Panc1 (cell line): ENCODE results near the gene WDR48. TPM values are rescaled to one million over a fixed set of nuclear protein-coding genes. Genes with fewer than 3 reads are reported as not detected.

Source experiments
- ATAC-seq: fragments of 200-7000 bp; cut with Tn5 transposase; 2 replicates; pipeline ENCODE4 v1.9.1; 2020; ENCODE audit warnings: mild to moderate bottlenecking, moderate library complexity
- BruUV-seq: library from RNA; stranded (reverse); fragments of 400-500 nt; replicated peaks from 2 replicates; lab custom pipeline; 2021; lab: Mats Ljungman, UMichigan
- CTCF ChIA-PET: fragments of 300-600 bp; sonication (Branson Sonifier 250); formaldehyde crosslinking; loops from one replicate; lab custom pipeline; 2022; ENCODE audit warnings: antibody characterized with exemption; lab: Charles Lee
- POLR2A ChIA-PET: fragments of 300-600 bp; sonication (Branson Sonifier 250); formaldehyde crosslinking; loops from one replicate; lab custom pipeline; 2022; ENCODE audit warnings: antibody characterized with exemption; lab: Charles Lee
- DNase-seq: peaks from one replicate; pipeline ENCODE4 v3.0.0-alpha.2; 2010; ENCODE audit warnings: low read depth, low spot score
- H3K27ac ChIP-seq: 2 replicates; pipeline ENCODE4 v1.5.1; 2011; ENCODE audit warnings: mild to moderate bottlenecking, low read length, inconsistent platforms
- H3K27me3 ChIP-seq: fragments of 200-500 bp; sonication (Bioruptor generic); 2 replicates; pipeline ENCODE4 v1.6.0; 2014; ENCODE audit warnings: low read length, inconsistent platforms; ENCODE audit not compliant: control insufficient read depth, insufficient read depth
- H3K36me3 ChIP-seq: fragments of 200-500 bp; sonication (Bioruptor generic); 2 replicates; pipeline ENCODE4 v1.5.1; 2014; ENCODE audit warnings: inconsistent platforms, mild to moderate bottlenecking, low read length, moderate library complexity; ENCODE audit not compliant: control insufficient read depth, insufficient read depth
- H3K4me1 ChIP-seq: 2 replicates; pipeline ENCODE4 v1.5.1; 2011; ENCODE audit warnings: inconsistent platforms, mild to moderate bottlenecking, low read length, moderate library complexity; ENCODE audit not compliant: control insufficient read depth, insufficient read depth
- H3K4me3 ChIP-seq, 2 experiments: 2 replicates each; pipeline ENCODE4 v1.5.1; 2011 to 2012; ENCODE audit warnings: low read depth in 2 of 2, low read length in 2 of 2, mild to moderate bottlenecking in 2 of 2, inconsistent platforms in 1 of 2, moderate library complexity in 1 of 2
- H3K9me3 ChIP-seq: fragments of 200-500 bp; sonication (Bioruptor generic); 2 replicates; pipeline ENCODE4 v1.5.1; 2014; ENCODE audit warnings: low read depth, mild to moderate bottlenecking, inconsistent platforms, low read length, moderate library complexity; ENCODE audit not compliant: control insufficient read depth, insufficient read depth
- POLR2AphosphoS5 ChIP-seq: IDR thresholded peaks from 2 replicates; pipeline ENCODE4 v1.6.1; 2012; ENCODE audit warnings: mild to moderate bottlenecking, low read depth, low read length, moderate library complexity
- SIN3A ChIP-seq: IDR thresholded peaks from 2 replicates; pipeline ENCODE4 v1.6.1; 2012; ENCODE audit warnings: low read depth, mild to moderate bottlenecking, low read length, moderate library complexity, borderline replicate concordance; ENCODE audit not compliant: insufficient read depth
- TCF7L2 ChIP-seq: IDR thresholded peaks from 2 replicates; pipeline ENCODE4 v1.6.1; 2011; ENCODE audit warnings: mild to moderate bottlenecking, low read depth, low read length, inconsistent platforms
- in situ Hi-C: cut with HindIII; loops from 2 replicates; pipeline ENCODE4 v1.10.0; 2016; ENCODE audit warnings: low sequenced_read_pairs, low pct_unique_long_range_greater_than_20kb
- intact Hi-C: fragments of 100-400 bp; cut with micrococcal nuclease; formaldehyde crosslinking; loops from one replicate; pipeline ENCODE4 v1.10.0; 2022; ENCODE audit not compliant: unreplicated experiment
- total RNA-seq: library from RNA; stranded (reverse); gene quantifications from one replicate; pipeline ENCODE4 v1.2.1, GENCODE V29; 2021; ENCODE audit not compliant: unreplicated experiment
- TF ChIP-seq, protein P1 (sequence below): fragments of 450-650 bp; IDR thresholded peaks from 2 replicates; pipeline ENCODE4 v1.5.1; 2017; ENCODE audit warnings: mild to moderate bottlenecking
- TF ChIP-seq, protein P2 (sequence below), 2 experiments: IDR thresholded peaks; 2 replicates each; pipeline ENCODE4 v1.6.1; 2011 to 2012; ENCODE audit warnings: low read depth in 2 of 2, control low read depth in 1 of 2, low read length in 1 of 2, mild to moderate bottlenecking in 1 of 2, moderate library complexity in 1 of 2; ENCODE audit not compliant: insufficient read depth in 1 of 2

WDR48 gene
- total RNA-seq, 1 experiment from 2014 or later = 15.7 TPM

DNA sequence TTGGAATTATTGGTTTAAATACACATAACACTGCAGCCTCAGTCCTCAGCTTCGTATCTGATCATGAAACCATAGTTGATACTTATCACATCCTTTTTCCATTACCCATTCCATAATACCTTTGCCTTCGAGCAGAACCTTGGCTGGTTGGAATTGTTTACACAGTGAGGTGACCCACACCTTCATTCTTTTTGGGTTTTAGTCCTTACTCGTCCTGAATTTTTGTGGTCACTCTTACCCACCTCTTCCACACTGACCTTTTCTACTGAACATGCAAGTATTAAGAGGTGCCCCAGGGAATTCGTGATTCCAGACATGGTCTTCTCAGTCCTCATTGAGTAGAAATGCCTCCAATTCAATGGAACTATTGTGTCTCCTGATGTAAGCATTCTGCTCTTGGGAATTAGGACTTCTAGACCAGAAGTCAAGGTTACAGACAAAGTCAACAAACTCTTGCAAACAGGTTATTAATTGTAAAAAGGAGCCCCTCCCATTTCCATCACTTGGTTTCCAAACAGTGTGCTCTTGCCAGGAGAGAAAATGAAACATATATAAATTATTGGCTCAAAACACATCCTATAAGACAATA, 37.8 kb upstream of the WDR48 start:
- H3K4me3 ChIP-seq = no peak overlapping the region
- no peaks in the 10 kb centered on the region for H3K36me3 ChIP-seq
- in situ Hi-C loops = no loop called here
- TF ChIP-seq, protein P1, sequence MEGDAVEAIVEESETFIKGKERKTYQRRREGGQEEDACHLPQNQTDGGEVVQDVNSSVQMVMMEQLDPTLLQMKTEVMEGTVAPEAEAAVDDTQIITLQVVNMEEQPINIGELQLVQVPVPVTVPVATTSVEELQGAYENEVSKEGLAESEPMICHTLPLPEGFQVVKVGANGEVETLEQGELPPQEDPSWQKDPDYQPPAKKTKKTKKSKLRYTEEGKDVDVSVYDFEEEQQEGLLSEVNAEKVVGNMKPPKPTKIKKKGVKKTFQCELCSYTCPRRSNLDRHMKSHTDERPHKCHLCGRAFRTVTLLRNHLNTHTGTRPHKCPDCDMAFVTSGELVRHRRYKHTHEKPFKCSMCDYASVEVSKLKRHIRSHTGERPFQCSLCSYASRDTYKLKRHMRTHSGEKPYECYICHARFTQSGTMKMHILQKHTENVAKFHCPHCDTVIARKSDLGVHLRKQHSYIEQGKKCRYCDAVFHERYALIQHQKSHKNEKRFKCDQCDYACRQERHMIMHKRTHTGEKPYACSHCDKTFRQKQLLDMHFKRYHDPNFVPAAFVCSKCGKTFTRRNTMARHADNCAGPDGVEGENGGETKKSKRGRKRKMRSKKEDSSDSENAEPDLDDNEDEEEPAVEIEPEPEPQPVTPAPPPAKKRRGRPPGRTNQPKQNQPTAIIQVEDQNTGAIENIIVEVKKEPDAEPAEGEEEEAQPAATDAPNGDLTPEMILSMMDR = no peak
- TF ChIP-seq, protein P2, sequence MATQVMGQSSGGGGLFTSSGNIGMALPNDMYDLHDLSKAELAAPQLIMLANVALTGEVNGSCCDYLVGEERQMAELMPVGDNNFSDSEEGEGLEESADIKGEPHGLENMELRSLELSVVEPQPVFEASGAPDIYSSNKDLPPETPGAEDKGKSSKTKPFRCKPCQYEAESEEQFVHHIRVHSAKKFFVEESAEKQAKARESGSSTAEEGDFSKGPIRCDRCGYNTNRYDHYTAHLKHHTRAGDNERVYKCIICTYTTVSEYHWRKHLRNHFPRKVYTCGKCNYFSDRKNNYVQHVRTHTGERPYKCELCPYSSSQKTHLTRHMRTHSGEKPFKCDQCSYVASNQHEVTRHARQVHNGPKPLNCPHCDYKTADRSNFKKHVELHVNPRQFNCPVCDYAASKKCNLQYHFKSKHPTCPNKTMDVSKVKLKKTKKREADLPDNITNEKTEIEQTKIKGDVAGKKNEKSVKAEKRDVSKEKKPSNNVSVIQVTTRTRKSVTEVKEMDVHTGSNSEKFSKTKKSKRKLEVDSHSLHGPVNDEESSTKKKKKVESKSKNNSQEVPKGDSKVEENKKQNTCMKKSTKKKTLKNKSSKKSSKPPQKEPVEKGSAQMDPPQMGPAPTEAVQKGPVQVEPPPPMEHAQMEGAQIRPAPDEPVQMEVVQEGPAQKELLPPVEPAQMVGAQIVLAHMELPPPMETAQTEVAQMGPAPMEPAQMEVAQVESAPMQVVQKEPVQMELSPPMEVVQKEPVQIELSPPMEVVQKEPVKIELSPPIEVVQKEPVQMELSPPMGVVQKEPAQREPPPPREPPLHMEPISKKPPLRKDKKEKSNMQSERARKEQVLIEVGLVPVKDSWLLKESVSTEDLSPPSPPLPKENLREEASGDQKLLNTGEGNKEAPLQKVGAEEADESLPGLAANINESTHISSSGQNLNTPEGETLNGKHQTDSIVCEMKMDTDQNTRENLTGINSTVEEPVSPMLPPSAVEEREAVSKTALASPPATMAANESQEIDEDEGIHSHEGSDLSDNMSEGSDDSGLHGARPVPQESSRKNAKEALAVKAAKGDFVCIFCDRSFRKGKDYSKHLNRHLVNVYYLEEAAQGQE (IDR thresholded peaks at IDR 0.05; ENCODE audit: insufficient read depth in 1 of 2, low read depth in 2 of 2, low read length in 1 of 2) = no peak
- TF ChIP-seq TCF7L2 (no peak), POLR2AphosphoS5 (no peak), SIN3A (no peak)
- H3K9me3 ChIP-seq = no peaks in the 10 kb centered on the region
- BruUV-seq = no TSS peak
- ATAC-seq (no peak), DNase-seq (no peak)
- intact Hi-C loops = no loop called here
- ChIA-PET POLR2A (no interaction called here), CTCF (no interaction called here)
- no peaks in the 10 kb centered on the region for H3K27me3 ChIP-seq
- no peak overlapping the region for H3K27ac ChIP-seq
- H3K4me1 ChIP-seq = no peaks in the 10 kb centered on the region

DNA sequence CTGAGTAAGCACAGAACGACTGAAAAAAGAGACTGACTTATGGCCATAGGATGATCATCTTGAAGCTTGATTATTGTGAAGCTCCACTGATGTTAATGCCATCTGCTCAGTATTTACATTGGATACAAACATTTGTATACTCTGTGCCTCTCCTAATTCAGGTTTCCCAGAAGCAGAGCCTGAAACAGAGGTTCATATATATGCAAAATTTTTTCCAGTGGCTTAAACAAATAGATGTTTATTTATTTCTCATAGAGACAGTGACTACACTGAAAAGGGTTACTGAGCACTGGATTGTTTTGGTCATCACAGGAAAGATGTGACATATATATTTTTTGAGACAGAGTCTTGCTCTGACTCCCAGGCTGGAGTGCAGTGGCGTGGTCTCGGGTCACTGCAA, 36.4 kb upstream of the WDR48 start:
- TF ChIP-seq SIN3A (no peak), TCF7L2 (no peak), POLR2AphosphoS5 (no peak)
- TF ChIP-seq, protein P2 (IDR thresholded peaks at IDR 0.05; ENCODE audit: insufficient read depth in 1 of 2, low read depth in 2 of 2, low read length in 1 of 2) = no peak
- TF ChIP-seq, protein P1 = no peak
- Histone ChIP-seq H3K27ac (no peak overlapping the region), H3K4me3 (no peak overlapping the region), H3K9me3 (no peaks in the 10 kb centered on the region), H3K4me1 (no peaks in the 10 kb centered on the region), H3K27me3 (no peaks in the 10 kb centered on the region; the same call in 1 of the 2 replicates), H3K36me3 (no peaks in the 10 kb centered on the region)
- intact Hi-C loops (no loop called here), in situ Hi-C loops (no loop called here)
- ATAC-seq (no peak), DNase-seq (no peak)
- ChIA-PET POLR2A (no interaction called here), CTCF (no interaction called here)
- no TSS peak for BruUV-seq
